Memory B cell (primary cell): ENCODE results near the gene WRAP73.

Experiments
- ATAC-seq: fragments of 150-1000 bp; cut with Tn5 transposase; 2 replicates; pipeline ENCODE4 v1.10.0; 2021; ENCODE audit warnings: low read depth, mild to moderate bottlenecking, moderate library complexity
- DNase-seq, 2 donors: peaks; one replicate each; pipeline ENCODE4 v3.0.0; 2022; ENCODE audit warnings: low spot score in 2 of 2
- H3K27ac Mint-ChIP-seq: one replicate; pipeline ENCODE4 v1.8.0; 2022; ENCODE audit warnings: mild to moderate bottlenecking, moderate library complexity, mixed read lengths
- H3K27me3 Mint-ChIP-seq: one replicate; pipeline ENCODE4 v1.8.0; 2022; ENCODE audit warnings: mixed read lengths
- H3K36me3 Mint-ChIP-seq: one replicate; pipeline ENCODE4 v1.8.0; 2022; ENCODE audit warnings: mild to moderate bottlenecking, mixed read lengths
- H3K4me1 Mint-ChIP-seq: one replicate; pipeline ENCODE4 v1.8.0; 2022; ENCODE audit warnings: mixed read lengths
- H3K4me3 Mint-ChIP-seq: one replicate; pipeline ENCODE4 v1.8.0; 2022; ENCODE audit warnings: mild to moderate bottlenecking, moderate library complexity, mixed read lengths
- H3K9me3 Mint-ChIP-seq: one replicate; pipeline ENCODE4 v1.8.0; 2022; ENCODE audit warnings: mixed read lengths

WRAP73 gene

DNA sequence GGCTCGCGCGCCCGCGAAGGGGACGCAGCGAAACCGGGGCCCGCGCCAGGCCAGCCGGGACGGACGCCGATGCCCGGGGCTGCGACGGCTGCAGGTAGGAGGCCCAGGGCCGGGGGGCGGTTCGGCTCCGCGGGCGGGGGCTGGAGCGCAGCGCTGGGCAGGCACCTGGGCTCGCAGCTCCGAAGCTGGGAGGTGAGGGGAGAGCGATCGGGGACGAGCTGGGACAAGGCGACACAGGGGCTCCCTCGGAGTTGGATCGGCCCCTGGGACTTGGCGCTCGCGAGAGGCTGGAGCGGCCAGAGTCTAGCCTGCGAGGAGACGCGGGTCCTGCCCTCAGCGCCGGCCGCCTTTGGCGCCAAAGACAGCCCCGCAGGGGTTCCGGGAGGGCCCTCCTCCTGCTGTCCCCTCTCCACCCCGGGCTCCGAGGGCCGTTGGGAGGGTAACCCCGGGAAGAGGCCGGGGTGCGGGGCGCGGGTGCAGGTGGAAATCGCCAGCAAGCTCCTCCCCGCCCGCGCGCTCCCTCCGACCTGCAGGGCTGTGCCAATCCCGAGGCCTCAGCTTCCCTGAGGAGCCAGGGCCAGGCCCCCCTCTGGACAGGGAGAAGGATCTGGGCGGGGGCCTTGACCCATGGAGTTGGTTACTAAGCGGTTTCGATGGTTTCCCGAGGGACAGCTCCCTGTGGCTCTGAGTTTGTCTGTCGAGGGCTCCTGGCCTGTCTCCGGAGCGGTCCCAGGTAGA is 2.8 kb upstream of the WRAP73 start:
- ATAC-seq: no peak
- Mint-ChIP-seq H3K4me1 (peaks cover 25% of the 10 kb centered on the region), H3K4me3 (peak overlapping the region; percentile 62), H3K27me3 (peaks cover 9% of the 10 kb centered on the region), H3K36me3 (no peaks in the 10 kb centered on the region), H3K9me3 (no peaks in the 10 kb centered on the region), H3K27ac (no peak overlapping the region)
- DNase-seq: peak in 1 of 2 donors; percentile 42

DNA sequence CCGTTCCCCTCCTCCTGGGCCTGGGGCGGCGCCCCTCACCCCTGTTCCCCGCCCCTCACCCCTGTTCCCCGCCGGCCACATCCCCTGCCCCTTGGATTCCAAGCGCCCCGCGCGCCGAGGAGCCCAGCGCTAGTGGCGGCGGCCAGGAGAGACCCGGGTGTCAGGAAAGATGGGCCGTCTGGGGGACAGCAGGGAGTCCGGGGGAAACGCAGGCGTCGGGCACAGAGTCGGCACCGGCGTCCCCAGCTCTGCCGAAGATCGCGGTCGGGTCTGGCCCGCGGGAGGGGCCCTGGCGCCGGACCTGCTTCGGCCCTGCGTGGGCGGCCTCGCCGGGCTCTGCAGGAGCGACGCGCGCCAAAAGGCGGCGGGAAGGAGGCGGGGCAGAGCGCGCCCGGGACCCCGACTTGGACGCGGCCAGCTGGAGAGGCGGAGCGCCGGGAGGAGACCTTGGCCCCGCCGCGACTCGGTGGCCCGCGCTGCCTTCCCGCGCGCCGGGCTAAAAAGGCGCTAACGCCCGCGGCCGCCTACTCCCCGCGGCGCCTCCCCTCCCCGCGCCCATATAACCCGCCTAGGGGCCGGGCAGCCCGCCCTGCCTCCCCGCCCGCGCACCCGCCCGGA is 2.1 kb upstream of the WRAP73 start, which contains the start of gene TP73:
TSS of gene TP73 (plus strand) at position 587 of the 618 bp plus-strand sequence. CDS start 29,850 bp downstream, outside the sequence.
- H3K4me1 Mint-ChIP-seq: peaks cover 25% of the 10 kb centered on the region
- no peaks in the 10 kb centered on the region for H3K9me3 Mint-ChIP-seq
- peak within 1 kb of the TSS; percentile 78 for H3K4me3 Mint-ChIP-seq
- peak in 1 of 2 donors; percentile 50 for DNase-seq
- peaks cover 9% of the 10 kb centered on the region for H3K27me3 Mint-ChIP-seq
- no peak within 1 kb of the TSS for H3K27ac Mint-ChIP-seq
- ATAC-seq: no peak
- H3K36me3 Mint-ChIP-seq: no peaks in the 10 kb centered on the region

DNA sequence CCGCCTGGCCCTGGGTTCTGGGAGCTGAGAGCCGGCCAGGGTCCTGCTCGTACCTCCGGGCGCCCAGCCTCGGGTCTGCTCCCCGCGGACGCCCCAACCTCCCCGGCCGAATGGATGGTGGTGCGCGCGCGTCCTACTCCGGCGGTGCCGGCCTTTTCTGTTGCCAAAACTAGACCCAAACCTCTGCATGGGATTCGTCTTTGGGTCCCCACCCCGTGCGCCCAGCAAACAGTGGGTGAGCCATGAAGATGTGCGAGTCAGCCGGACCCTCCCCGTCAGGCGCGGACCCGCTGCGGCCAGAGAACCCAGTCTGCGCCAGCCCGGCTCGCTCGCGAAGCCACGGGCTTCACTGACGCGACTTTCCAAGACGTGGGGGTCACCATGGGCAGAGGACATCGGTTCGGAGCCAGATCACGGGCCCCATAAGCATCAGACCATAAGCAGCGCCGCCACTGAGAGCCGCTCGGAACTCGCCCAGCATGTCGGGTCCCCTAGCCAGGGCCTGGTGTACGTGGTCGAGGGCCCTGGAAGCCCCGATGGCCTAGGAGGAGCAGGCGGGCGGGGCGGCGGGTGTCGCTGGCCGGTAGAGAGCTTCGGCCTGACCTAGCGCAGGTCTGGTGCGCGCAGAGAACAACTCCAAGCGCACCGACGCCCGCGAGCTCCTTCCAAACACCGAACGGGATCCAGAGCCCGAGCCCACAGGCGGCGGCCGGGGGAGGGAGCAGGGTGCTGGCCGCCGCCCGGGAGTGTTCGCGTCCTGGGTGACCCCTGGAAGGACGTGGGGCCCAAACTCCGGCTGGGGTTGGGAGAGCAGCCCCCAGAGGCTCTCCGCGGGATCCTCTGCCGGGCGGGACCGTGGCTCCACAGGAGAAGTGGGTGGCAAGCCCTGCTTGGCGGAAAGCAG is 1.4 kb upstream of the WRAP73 start:
- peak in 1 of 2 donors; percentile 53 for DNase-seq
- Mint-ChIP-seq H3K27me3 (peaks cover 9% of the 10 kb centered on the region), H3K27ac (no peak overlapping the region), H3K9me3 (no peaks in the 10 kb centered on the region), H3K4me1 (peaks cover 21% of the 10 kb centered on the region), H3K4me3 (peak overlapping the region; percentile 78), H3K36me3 (no peaks in the 10 kb centered on the region)
- ATAC-seq: no peak

DNA sequence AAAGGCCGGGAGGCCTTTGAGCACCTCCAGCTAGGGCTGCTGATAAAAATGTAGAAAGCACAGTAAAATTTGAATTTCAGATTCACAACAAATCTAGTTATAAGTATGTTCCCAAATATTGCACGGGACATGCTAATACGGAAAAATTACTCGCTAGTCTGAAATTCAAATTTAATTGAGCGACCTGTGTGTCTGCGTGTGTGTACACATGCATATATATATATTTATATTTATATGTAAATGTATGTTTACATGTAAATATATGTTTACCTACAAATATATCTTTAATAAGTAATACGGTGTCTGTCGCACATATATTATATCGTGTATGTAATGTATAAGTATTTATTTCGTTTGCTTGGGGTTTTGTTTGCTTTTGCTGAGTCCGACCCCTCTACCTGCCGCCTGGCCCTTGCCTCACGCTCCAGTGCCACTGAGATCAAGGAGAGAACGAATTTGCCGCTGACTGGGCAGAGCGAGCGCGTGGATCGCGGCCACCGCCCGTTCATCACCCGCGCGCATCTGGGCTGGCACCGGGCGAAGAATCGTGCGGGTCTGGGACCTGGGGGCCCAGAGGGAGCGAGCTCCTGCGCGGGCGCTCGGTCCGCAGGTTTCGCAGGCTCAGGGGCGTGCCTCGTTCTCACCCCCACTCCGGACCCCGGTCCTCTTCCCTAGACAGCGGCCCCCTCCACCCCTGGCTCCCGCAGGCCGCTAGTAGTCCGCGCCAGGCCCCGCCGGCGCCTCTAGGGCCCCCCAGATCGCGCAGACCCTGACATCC is 534 bp upstream of the WRAP73 start:
- H3K27me3 Mint-ChIP-seq: peaks cover 9% of the 10 kb centered on the region
- no peaks in the 10 kb centered on the region for H3K9me3 Mint-ChIP-seq
- ATAC-seq: no peak
- H3K4me3 Mint-ChIP-seq: peak overlapping the region; percentile 82
- H3K4me1 Mint-ChIP-seq: peaks cover 16% of the 10 kb centered on the region
- no peak for DNase-seq
- peak overlapping the region; percentile 62 for H3K27ac Mint-ChIP-seq
- H3K36me3 Mint-ChIP-seq: peaks cover 3% of the 10 kb centered on the region

DNA sequence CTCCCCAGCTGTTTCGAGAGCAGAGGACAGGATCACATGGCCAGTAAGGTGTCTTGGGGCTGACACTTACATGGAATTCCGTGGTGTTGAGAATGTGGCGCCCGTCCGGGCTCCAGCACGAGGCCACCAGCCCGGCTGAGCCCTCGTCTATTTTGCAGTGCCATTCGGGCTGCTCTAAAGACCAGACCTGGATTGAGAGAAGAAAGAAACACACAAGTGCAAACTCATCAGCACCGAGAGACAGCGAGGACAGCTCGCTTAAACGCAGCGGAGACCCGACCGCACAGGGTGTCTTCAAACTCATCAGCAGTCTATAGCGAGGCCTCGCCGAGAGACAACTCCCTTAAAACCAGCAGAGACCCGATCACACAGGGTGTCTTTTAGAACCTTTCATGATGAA is 3.3 kb downstream of the WRAP73 start:
- no peaks in the 10 kb centered on the region for H3K9me3 Mint-ChIP-seq
- peaks cover 3% of the 10 kb centered on the region for H3K27me3 Mint-ChIP-seq
- DNase-seq (no peak), ATAC-seq (no peak)
- H3K36me3 Mint-ChIP-seq: peaks cover 16% of the 10 kb centered on the region
- H3K4me3 Mint-ChIP-seq: no peak overlapping the region
- H3K27ac Mint-ChIP-seq: no peak overlapping the region
- H3K4me1 Mint-ChIP-seq: peaks cover 14% of the 10 kb centered on the region

DNA sequence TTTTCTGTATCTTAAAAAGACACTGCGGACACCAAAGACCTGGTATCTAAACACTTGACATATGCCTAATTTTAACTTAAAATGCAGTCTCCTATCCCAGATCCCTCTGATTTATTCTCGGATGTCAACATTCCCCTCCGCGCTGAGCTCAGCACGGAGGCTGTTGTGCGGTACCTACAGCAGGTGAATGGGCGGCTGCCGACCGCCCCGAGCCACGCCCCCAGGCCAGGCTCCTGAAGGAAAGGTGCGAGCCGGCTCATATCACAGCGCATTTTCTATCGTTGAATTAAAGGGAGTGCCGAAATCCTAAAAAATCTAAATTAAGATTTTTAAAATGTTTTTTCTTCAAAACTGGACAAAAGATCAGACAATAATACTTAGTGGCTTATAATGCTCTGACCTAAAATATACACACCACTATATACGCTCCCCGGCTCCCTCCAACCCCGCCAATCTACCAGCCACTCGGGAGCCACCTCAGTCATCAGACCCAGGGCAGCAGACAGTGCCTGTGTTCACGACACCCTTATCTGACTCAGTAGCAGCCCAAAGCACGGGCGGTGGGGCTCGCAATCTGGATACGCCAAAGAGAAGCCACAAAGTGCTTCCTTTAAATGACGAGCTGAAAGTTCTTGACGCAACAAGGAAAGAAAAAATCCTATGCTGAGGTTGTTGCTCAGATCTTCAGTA is 4.1 kb downstream of the WRAP73 start:
- H3K4me3 Mint-ChIP-seq: no peak overlapping the region
- peaks cover 16% of the 10 kb centered on the region for H3K36me3 Mint-ChIP-seq
- DNase-seq (no peak), ATAC-seq (no peak)
- no peak overlapping the region for H3K27ac Mint-ChIP-seq
- H3K4me1 Mint-ChIP-seq: peaks cover 9% of the 10 kb centered on the region
- no peaks in the 10 kb centered on the region for H3K9me3 Mint-ChIP-seq
- no peaks in the 10 kb centered on the region for H3K27me3 Mint-ChIP-seq

DNA sequence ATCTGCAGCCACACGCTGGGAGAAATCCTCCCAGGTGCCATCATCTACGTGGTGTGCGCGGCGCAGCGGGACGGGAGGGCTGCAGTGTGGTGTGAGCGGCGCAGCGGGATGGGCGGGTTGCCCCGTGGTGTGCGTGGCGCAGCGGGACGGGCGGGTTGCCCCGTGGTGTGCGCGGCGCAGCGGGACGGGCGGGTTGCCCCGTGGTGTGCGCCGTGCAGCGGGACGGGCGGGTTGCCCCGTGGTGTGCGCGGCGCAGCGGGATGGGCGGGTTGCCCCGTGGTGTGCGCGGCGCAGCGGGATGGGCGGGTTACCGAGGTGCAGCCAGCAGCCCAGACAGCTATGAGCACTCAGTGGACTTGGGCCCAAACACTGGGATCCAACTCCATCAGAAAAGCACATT is 4.7 kb downstream of the WRAP73 start:
- Mint-ChIP-seq H3K4me3 (no peak overlapping the region), H3K27me3 (no peaks in the 10 kb centered on the region), H3K36me3 (peaks cover 16% of the 10 kb centered on the region), H3K4me1 (peaks cover 9% of the 10 kb centered on the region), H3K9me3 (no peaks in the 10 kb centered on the region), H3K27ac (no peak overlapping the region)
- ATAC-seq (no peak), DNase-seq (no peak)

DNA sequence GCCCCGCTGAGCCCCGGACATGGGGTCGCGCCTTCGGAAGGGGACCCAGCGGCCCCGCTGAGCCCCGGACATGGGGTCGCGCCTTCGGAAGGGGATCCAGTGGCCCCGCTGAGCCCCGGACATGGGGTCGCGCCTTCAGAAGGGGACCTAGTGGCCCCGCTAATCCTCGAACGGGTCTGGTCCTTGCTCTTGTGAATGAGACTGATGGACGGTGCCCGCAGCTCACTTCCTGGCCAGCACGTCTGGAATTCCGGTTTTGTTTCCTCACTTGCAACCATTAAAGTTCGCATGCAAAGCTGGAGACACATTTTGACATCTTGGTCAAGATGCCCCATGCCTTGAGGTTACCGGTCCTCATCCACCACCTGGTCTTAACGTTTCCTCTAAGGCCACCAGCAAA is 5.6 kb downstream of the WRAP73 start:
- Mint-ChIP-seq H3K27ac (no peak overlapping the region), H3K4me1 (peaks cover 7% of the 10 kb centered on the region), H3K9me3 (no peaks in the 10 kb centered on the region), H3K36me3 (peaks cover 16% of the 10 kb centered on the region), H3K27me3 (no peaks in the 10 kb centered on the region), H3K4me3 (no peak overlapping the region)
- ATAC-seq: no peak
- DNase-seq: no peak

DNA sequence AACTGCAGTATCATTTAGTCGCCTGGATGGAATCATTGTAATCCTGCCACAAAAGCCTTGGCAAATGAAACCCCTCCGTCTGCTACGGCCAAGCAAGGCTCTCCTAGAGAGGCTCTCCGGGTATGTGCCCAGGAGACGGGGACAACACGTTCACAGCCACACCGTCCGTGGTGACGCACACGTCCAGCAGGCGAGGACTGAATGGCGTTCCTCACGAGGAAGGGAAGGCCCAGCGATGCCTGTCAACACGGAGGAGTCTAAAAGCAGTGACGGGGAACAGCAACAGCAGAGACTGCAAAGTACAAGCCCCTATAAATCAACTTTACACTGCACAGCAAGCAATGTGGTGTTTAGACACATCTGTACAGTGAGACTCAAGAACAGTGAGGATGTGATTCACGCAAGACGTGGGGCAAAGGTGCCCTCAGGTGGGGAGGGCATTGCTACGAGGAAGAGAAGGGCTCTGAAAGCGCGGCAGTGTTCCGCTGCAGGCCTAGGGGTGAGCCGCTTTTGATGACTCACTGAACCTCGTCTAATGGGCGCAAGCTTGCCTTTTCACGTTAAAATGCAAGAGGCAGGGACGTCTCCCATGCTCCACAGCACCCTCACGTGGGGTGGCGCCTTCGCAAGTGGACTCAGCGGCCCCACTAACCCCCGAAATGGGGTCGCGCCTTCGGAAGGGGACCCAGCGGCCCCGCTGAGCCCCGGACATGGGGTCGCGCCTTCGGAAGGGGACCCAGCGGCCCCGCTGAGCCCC is 6.8 kb downstream of the WRAP73 start:
- Mint-ChIP-seq H3K9me3 (no peaks in the 10 kb centered on the region), H3K4me1 (peaks cover 3% of the 10 kb centered on the region), H3K4me3 (no peak overlapping the region), H3K27me3 (no peaks in the 10 kb centered on the region), H3K36me3 (peaks cover 16% of the 10 kb centered on the region), H3K27ac (no peak overlapping the region)
- ATAC-seq: no peak
- DNase-seq: no peak

DNA sequence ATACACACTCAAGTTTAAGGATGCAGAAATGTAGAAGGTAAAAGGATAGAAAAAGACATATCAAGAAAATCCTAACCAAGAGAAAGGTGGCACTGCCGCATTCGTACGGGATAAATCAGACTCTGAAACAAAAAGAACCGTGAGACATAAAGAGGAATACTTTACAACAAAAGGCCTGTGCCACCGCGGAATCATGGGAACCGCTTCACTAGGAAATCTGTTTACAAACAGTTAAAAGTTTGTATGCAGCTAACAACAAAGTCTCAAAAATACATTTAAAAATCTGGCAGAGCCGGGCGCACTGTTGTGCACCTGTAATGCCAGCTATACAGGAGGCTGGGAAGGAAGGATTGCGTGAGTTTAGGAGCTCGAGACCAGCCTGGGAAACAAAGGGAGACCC is 8.1 kb downstream of the WRAP73 start:
- H3K9me3 Mint-ChIP-seq: no peaks in the 10 kb centered on the region
- no peak for ATAC-seq
- H3K36me3 Mint-ChIP-seq: peaks cover 19% of the 10 kb centered on the region
- H3K27ac Mint-ChIP-seq: no peak overlapping the region
- no peaks in the 10 kb centered on the region for H3K27me3 Mint-ChIP-seq
- peaks cover 2% of the 10 kb centered on the region for H3K4me1 Mint-ChIP-seq
- H3K4me3 Mint-ChIP-seq: no peak overlapping the region
- DNase-seq: no peak

DNA sequence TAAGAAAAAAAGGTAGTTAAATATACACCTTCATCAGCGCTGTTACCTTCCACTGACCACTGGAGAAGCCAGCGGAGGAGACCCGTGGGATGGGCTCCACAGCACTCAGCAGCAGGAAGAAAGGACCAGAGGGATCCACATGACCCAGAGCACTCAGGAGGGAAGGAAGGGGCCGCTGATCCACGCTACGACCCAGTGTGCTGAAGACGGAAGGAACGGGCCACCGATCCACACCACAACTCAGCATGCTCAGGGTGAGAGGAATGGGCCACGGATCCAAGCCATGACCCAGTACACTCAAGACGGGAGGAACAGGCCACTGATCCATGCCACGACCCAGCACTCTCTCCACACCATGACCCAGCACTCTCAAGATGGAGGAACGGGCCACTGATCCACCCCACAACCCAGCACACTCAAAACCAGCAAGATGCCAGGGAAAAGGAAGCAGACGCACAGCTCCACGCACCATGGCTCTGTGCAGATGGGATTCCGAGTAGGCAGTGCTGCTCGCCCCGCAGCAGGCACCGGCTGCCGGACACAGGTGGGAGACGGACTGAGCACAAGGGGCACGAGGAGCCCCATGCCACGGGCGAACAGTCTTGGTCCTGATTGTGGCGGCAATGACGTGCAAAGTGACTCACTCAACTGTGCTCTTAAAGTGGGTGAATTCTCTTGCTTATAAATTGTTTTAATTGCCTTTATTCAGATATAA is 8.7 kb downstream of the WRAP73 start:
- peaks cover 2% of the 10 kb centered on the region for H3K4me1 Mint-ChIP-seq
- H3K9me3 Mint-ChIP-seq: no peaks in the 10 kb centered on the region
- ATAC-seq (no peak), DNase-seq (no peak)
- no peak overlapping the region for H3K4me3 Mint-ChIP-seq
- no peak overlapping the region for H3K27ac Mint-ChIP-seq
- no peaks in the 10 kb centered on the region for H3K27me3 Mint-ChIP-seq
- H3K36me3 Mint-ChIP-seq: peaks cover 25% of the 10 kb centered on the region

DNA sequence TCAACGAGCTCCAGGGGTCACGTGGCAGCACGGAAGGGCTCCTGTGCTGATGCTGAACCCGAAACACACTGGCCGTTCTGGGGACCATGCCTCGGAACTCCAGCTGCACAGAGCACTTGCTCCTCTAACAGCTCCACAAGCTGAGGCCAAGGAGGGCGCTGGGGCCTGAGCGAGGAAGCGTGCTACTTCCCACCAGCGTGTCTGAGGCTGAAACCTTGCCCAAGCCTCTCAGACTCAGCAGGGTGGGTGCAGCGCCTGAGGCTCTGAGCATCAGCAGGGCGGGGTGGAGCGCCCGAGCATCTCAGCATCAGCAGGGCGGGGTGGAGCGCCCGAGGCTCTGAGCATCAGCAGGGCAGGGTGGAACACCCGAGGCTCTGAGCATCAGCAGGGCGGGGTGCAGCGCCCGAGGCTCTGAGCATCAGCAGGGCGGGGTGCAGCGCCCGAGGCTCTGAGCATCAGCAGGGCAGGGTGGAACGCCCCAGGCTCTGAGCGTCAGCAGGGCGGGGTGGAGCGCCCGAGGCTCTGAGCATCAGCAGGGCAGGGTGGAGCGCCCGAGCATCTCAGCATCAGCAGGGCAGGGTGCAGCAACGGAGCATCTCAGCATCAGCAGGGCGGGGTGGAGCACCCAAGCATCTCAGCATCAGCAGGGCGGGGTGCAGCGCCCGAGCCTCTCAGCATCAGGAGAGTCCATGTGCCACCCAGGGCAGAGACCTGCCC is 9.6 kb downstream of the WRAP73 start:
- ATAC-seq: no peak
- Mint-ChIP-seq H3K27me3 (no peaks in the 10 kb centered on the region), H3K27ac (no peak overlapping the region), H3K4me3 (no peak overlapping the region), H3K9me3 (no peaks in the 10 kb centered on the region), H3K4me1 (peaks cover 2% of the 10 kb centered on the region), H3K36me3 (peaks cover 25% of the 10 kb centered on the region)
- no peak for DNase-seq
